Measurements from ENCODE around the gene NHEJ1. TPM values are rescaled to one million over a fixed set of nuclear protein-coding genes. Genes with fewer than 3 reads are reported as not detected.

Gene NHEJ1
- total and polyA plus RNA-seq, 9 of the 15 experiments (the other 6 are each of a cell fraction or from before 2014, with no cell fraction given), result 9.0 to 23.7 (median 13.9) TPM

- TF ChIP-seq, protein P1, sequence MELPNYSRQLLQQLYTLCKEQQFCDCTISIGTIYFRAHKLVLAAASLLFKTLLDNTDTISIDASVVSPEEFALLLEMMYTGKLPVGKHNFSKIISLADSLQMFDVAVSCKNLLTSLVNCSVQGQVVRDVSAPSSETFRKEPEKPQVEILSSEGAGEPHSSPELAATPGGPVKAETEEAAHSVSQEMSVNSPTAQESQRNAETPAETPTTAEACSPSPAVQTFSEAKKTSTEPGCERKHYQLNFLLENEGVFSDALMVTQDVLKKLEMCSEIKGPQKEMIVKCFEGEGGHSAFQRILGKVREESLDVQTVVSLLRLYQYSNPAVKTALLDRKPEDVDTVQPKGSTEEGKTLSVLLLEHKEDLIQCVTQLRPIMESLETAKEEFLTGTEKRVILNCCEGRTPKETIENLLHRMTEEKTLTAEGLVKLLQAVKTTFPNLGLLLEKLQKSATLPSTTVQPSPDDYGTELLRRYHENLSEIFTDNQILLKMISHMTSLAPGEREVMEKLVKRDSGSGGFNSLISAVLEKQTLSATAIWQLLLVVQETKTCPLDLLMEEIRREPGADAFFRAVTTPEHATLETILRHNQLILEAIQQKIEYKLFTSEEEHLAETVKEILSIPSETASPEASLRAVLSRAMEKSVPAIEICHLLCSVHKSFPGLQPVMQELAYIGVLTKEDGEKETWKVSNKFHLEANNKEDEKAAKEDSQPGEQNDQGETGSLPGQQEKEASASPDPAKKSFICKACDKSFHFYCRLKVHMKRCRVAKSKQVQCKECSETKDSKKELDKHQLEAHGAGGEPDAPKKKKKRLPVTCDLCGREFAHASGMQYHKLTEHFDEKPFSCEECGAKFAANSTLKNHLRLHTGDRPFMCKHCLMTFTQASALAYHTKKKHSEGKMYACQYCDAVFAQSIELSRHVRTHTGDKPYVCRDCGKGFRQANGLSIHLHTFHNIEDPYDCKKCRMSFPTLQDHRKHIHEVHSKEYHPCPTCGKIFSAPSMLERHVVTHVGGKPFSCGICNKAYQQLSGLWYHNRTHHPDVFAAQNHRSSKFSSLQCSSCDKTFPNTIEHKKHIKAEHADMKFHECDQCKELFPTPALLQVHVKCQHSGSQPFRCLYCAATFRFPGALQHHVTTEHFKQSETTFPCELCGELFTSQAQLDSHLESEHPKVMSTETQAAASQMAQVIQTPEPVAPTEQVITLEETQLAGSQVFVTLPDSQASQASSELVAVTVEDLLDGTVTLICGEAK (IDR thresholded peaks at IDR 0.05), result no peak
- TF ChIP-seq, protein P1 (CRISPR knock-in tag; IDR thresholded peaks at IDR 0.05), result no peak
- TF ChIP-seq GTF2E2 (tag; IDR thresholded peaks at IDR 0.05) (peak; percentile 92), HNRNPK (IDR thresholded peaks at IDR 0.05; ENCODE audit: low read depth, low read length, poor library complexity, severe bottlenecking) (no peak), NFRKB (IDR thresholded peaks at IDR 0.05; ENCODE audit: low read depth) (peak; percentile 73; the same call in 1 of the 2 replicates), ZBTB11 (CRISPR knock-in tag; IDR thresholded peaks at IDR 0.05) (peak in 2 of 3 experiments; percentile 64 to 80; a peak in 4 of 6 replicates), SAFB2 (IDR thresholded peaks at IDR 0.05; ENCODE audit: borderline replicate concordance, low read depth, low read length, severe bottlenecking) (no peak), TAF9B (IDR thresholded peaks at IDR 0.05; ENCODE audit: partially characterized antibody) (peak; percentile 76), ZNF146 (CRISPR knock-in tag; IDR thresholded peaks at IDR 0.05; ENCODE audit: unreplicated experiment) (no peak), SREBF1 (IDR thresholded peaks at IDR 0.05; ENCODE audit: borderline replicate concordance, low read depth, low read length) (no peak), ZNF134 (CRISPR knock-in tag; conservative IDR thresholded peaks at IDR 0.05) (0 out of 2 replicates have a peak, but pooled peaks have one; percentile 7), ZNF232 (CRISPR knock-in tag; IDR thresholded peaks at IDR 0.05) (no peak), SRSF3 (IDR thresholded peaks at IDR 0.05; ENCODE audit: insufficient read depth, low read length) (no peak), KDM2B (CRISPR knock-in tag; IDR thresholded peaks at IDR 0.05) (no peak)
These were observed 17.1 kb upstream of the NHEJ1 start, which contains the start of gene RETREG2 (continued) for GRCh38 chr2:219177552-219178376.

All from K562 (cell line).